ENCODE results near the gene JADE3.

- TF ChIP-seq CTCF (IDR thresholded peaks at IDR 0.05) (no peak), EP300 (IDR thresholded peaks at IDR 0.05) (no peak), POLR2A (IDR thresholded peaks at IDR 0.05) (no peak), POLR2AphosphoS5 (IDR thresholded peaks at IDR 0.05) (no peak)
Measured at GRCh38 chrX:46957297-46957696, 45.1 kb downstream of the JADE3 start.

All from stomach (tissue), 4 donors.